HEK293 (cell line): ENCODE data around the gene NAGPA.

Source experiments
- CTCF ChIP-seq: fragments of 450-650 bp; formaldehyde crosslinking; IDR thresholded peaks from 2 replicates; pipeline ENCODE4 v1.5.1; 2016; ENCODE audit warnings: missing biosample characterization, missing genetic modification characterization
- ZNF239 ChIP-seq: fragments of 450-650 bp; formaldehyde crosslinking; IDR thresholded peaks from 2 replicates; pipeline ENCODE4 v1.5.1; 2016; ENCODE audit warnings: missing biosample characterization, missing genetic modification characterization
- ZNF274 ChIP-seq, 2 experiments: fragments of 200-500 bp in 1 of 2; fragments of 450-650 bp in 1 of 2; sonication (Bioruptor generic) in 1 of 2; formaldehyde crosslinking in 1 of 2; IDR thresholded peaks; 2 replicates each; pipeline versions ENCODE4 v1.5.1 to v1.6.1; 2014 to 2016; ENCODE audit warnings: borderline replicate concordance in 1 of 2, inconsistent platforms in 1 of 2, low read length in 1 of 2, missing biosample characterization in 1 of 2, missing genetic modification characterization in 1 of 2
- ZNF629 ChIP-seq: fragments of 450-650 bp; formaldehyde crosslinking; IDR thresholded peaks from 2 replicates; pipeline ENCODE4 v1.5.1; 2017; ENCODE audit warnings: missing biosample characterization, missing genetic modification characterization
- ZSCAN30 ChIP-seq: fragments of 450-650 bp; IDR thresholded peaks from 2 replicates; pipeline ENCODE4 v1.5.1; 2018; ENCODE audit warnings: missing biosample characterization, mild to moderate bottlenecking, missing genetic modification characterization, moderate library complexity

- TF ChIP-seq CTCF (tag by site-specific recombination) (no peak), ZNF239 (tag by site-specific recombination) (no peak), ZSCAN30 (no peak), ZNF274 (IDR thresholded peaks at IDR 0.05; ENCODE audit: low read length) (no peak), ZNF274 (tag by site-specific recombination; IDR thresholded peaks at IDR 0.05; ENCODE audit: borderline replicate concordance) (no peak), ZNF629 (tag by site-specific recombination) (no peak)
These were observed 27.2 kb downstream of the NAGPA start for GRCh38 chr16:5006348-5007193.
